ENCODE data around the gene NOL9.

Gene NOL9

DNA sequence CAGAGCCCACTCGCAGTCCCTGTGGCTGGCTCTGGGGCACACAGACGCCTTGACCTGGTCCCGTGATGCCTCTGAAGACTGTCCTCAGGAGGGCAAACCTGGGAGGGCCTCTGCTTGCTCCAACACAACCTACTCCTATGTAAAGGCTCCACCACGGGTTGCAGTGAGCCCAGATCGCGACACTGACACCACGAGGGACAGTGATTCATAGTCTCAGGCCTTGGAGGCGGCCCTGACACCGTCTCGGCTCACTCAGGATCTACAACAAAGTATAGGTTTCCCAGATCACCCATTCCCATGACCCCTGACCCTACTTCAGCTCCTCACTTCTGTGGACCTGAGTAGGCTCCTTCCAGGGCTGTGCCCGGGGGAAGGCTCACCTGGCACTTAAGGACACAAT lies 28.0 kb downstream of the NOL9 start:
- in situ Hi-C loops (cut with MboI; ENCODE audit: low sequenced_read_pairs), result no loop called here

GRCh38 chr1:6523566-6523965 lies 30.7 kb downstream of the NOL9 start:
- in situ Hi-C loops (cut with MboI; ENCODE audit: low sequenced_read_pairs), result no loop called here

DNA sequence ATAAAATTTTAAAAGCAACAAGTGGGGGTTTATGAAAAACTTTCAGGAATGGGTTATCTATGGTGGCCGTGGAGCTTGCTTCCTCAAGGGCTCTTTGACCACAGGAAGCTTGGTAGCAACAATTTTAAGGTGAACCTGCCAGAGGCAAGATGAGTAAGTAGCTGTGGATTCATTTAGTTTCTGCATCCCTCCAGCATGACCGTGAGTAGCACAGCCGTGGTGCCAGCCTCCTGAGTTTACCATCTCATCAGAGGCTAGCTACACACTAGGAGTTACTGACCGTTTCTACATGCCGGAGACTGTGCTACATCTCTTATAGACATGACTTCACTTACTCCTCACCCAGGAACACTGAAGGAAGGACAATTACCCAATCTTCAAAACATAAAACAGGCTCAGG lies 32.8 kb downstream of the NOL9 start:
- in situ Hi-C loops (cut with MboI; ENCODE audit: low sequenced_read_pairs), result no loop called here

DNA sequence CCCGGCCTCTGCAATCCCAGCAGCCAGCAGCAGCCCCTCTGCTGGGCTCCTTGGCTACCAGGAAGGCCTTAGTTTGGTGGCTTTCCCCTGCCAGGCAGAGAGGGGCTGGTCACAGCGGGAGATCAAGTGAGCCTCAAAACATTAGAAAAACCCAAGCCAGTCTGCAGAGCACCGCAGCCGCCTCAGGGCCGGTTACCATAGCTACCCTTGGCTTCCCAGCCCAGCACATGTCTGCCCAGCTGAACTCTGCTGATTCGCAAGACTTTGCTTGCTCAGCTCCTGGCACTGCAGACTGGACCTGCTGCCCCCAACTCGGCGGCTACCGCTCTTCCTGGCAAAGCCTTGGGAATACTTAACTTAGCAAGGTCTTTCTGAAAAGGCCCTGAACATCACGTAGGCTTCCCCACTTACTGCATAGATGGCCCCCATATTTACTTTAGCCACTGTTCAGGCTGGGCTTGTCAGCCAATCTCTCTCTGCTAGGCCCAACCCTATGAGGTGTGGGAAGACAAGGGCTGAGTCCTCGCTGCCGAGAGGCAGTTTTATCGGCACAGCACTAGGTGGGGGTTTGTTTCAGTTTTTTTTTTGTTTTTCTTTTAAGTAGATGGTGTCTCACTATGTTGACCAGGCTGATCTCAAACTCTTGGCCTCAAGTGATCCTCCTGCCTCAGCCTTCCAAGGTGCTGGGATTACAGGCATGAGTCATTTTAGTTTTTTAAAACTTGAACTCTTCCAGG lies 34.2 kb downstream of the NOL9 start:
- in situ Hi-C loops (cut with MboI; ENCODE audit: low sequenced_read_pairs), result no loop called here

GRCh38 chr1:6519491-6519934 lies 34.8 kb downstream of the NOL9 start:
- in situ Hi-C loops (cut with MboI; ENCODE audit: low sequenced_read_pairs), result no loop called here

- in situ Hi-C loops (cut with MboI; ENCODE audit: low sequenced_read_pairs), result no loop called here
These were observed 36.9 kb downstream of the NOL9 start for GRCh38 chr1:6517435-6517851.

DNA sequence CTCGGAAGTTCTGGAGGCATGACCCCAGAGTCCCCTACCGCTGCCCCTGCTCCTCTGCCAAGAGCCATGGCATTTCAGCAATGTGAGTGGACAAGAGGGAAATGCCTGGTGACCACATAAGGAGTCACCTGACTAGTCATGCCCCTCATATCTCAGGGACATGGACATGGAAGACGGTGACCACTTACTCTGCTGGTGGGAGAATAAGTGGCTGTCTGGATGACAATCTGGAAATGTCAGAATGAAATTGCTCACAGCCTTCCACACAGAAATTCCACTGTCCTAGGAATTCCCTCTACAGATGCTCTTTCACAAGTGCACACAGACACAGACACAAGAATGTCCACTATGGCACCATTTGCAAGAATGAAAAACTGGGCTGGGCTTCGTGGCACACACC lies 38.5 kb downstream of the NOL9 start:
- in situ Hi-C loops (cut with MboI; ENCODE audit: low sequenced_read_pairs), result no loop called here

- in situ Hi-C loops (cut with MboI; ENCODE audit: low sequenced_read_pairs), result no loop called here
These were observed 41.0 kb downstream of the NOL9 start for GRCh38 chr1:6513320-6513801.

DNA sequence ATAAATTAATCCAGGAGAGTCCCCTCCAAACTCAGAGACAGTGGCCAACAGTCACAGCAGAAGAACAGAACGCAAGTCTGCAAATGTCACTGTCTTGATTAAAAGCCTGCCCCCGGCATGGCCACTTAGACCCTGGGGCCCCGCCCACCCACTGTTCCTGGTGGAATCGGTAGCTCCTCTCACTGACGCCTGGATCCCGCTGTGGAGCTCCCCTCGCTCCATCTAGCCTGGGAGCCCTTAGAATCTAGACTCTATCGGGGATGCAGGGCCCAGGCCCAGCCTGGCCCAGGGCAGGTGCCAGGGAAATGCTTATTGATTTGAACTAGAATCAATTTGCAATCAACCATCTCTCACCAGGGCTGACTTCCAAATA lies 41.4 kb downstream of the NOL9 start:
- in situ Hi-C loops (cut with MboI; ENCODE audit: low sequenced_read_pairs), result no loop called here

- in situ Hi-C loops (cut with MboI; ENCODE audit: low sequenced_read_pairs), result no loop called here
These were observed 41.9 kb downstream of the NOL9 start for GRCh38 chr1:6512245-6512907.

DNA sequence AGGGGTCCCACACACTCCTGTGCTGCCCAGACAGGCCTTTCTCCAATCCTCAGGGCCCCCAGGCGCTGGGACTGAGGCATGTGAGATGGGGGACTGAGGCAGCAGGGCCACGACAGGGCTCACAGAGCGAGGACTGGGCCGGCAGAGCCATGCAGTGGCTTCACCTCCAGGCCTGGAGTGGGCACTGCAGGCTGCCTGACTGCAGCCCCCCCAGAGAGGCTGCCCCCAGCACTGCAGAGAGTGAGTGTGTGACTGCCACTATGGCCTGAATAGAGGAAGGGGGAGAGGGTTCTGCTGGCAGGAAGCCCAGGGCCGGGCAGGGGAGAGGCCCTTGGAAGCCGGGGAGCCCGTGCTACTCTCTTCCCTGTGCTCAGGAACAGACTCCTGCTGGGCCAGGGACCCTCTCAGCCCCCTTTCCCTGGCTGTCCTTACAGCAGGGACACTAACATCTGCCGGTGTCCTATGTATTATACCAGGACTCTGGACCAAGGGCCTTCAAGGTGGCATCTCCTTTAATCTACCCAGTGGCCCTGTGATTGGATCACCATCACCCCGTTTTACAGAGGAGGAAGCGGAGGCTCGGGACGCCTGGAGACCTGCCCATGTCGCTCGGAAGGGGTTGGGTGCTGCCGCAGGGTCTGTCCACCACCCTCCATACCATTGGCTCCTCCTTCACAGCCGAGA lies 42.6 kb downstream of the NOL9 start:
- in situ Hi-C loops (cut with MboI; ENCODE audit: low sequenced_read_pairs), result no loop called here

GRCh38 chr1:6511056-6511455 lies 43.3 kb downstream of the NOL9 start:
- in situ Hi-C loops (cut with MboI; ENCODE audit: low sequenced_read_pairs), result no loop called here

DNA sequence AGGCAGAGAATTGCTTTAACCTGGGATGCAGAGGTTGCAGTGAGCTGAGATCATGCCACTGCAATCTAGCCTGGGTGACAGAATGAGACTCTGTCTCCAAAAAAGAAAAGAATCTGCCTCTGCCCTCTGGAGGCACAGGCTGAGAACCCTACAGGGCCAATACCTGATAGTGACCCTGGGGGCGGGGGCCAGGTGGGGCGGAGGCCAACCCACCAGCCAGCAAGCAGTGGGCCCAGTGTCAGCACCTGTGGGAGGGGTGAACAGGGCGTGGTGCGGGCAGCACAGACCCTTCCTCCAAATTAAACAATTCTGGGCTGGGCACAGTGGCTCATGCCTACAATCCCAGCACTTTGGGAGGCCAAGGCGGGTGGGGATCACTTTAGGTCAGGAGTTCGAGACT lies 43.8 kb downstream of the NOL9 start:
- in situ Hi-C loops (cut with MboI; ENCODE audit: low sequenced_read_pairs), result no loop called here

DNA sequence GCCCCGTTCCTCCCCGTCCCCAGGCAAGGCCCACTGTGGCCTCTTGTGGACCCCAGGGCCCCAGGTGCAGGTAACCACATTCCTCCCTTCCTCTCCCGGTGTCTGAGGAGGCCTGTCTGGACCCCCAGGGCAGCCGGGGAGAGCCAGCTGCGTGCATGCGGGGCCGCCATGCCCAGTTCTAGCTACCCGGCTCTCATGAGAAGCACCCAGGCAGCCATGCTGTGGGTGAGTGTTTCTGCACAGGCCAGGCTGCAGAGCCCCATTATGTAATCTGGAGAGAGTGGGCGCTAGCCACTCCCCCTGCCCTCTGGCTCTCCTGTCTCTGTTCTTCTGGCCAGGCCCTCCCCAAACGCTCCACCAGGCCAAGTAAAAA lies 44.4 kb downstream of the NOL9 start:
- in situ Hi-C loops (cut with MboI; ENCODE audit: low sequenced_read_pairs), result no loop called here

- in situ Hi-C loops (cut with MboI; ENCODE audit: low sequenced_read_pairs), result no loop called here
These were observed 44.9 kb downstream of the NOL9 start for GRCh38 chr1:6509220-6509918.

DNA sequence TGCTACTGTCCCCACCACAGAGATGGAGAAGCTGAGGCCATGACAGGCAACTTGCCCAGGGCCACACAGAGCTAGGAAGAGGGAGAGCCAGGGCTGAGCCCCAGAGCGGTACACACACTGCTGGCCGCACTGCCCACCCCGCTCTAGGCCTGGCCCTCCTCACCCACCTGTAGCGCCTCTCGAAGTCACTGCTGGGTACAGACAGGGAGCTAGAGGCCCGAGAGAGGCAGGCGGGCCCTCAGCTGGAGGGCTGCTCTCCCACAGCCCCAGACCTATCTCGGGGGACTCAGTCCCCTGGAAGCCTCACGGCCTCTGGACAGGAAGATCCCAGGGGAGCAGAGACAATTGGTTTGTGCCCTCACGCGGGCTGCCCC lies 45.5 kb downstream of the NOL9 start:
- in situ Hi-C loops (cut with MboI; ENCODE audit: low sequenced_read_pairs), result no loop called here

DNA sequence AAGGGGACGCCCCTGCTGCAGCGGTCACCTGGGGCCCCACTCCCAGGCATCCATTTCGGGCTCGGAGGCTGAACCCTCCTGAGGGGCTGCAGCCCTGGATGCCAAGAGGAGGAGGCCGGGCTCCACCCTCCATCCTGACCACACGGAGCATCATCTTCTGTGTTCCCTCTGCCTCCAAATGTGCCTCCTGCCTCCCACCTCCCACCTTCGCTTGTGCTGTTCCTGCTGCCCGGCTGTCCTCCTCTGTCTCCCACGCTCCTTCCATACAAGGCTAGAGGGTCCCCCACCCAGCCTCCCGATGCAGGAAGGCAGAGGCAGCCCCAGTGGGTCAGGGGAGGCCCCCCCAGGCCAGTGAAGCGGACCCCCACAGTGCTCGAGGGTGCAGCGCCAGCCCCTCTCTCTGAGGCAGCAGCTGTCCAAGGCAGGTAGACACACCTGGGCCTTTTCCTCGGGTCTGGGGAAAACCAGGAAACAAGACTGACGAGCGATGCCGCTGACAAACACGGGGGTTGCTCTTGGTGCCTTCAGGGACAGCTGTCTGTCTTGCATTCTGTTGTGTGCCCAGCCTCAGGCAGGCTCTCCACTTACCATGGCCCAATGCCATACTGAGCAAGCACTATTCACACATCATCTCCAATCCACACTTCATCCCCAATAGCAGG lies 46.0 kb downstream of the NOL9 start:
- in situ Hi-C loops (cut with MboI; ENCODE audit: low sequenced_read_pairs), result no loop called here

DNA sequence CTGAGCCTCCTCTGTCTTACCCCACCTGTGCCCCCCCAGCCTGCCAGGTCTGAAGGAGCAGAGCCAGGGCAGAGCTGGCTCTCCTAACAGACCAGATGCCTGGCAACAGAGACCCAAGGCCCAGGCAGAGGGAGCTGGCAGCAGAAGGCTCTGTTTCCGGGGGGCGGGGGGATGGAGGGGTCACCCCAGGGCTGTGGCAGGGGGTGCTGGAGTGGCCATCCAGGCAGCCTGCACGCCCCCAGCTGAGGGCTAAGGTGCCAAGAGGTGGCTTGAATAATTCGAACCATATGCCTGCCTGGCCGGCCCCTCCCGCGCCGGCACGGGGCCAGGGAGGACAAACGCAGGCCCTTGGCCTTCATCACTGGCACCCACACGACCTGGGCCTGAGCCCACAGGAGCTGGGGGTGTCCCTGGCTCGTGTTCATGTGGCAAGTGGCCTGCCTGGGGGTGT lies 46.8 kb downstream of the NOL9 start:
- in situ Hi-C loops (cut with MboI; ENCODE audit: low sequenced_read_pairs), result no loop called here

- in situ Hi-C loops (cut with MboI; ENCODE audit: low sequenced_read_pairs), result no loop called here
These were observed 47.3 kb downstream of the NOL9 start for GRCh38 chr1:6507037-6507428.

DNA sequence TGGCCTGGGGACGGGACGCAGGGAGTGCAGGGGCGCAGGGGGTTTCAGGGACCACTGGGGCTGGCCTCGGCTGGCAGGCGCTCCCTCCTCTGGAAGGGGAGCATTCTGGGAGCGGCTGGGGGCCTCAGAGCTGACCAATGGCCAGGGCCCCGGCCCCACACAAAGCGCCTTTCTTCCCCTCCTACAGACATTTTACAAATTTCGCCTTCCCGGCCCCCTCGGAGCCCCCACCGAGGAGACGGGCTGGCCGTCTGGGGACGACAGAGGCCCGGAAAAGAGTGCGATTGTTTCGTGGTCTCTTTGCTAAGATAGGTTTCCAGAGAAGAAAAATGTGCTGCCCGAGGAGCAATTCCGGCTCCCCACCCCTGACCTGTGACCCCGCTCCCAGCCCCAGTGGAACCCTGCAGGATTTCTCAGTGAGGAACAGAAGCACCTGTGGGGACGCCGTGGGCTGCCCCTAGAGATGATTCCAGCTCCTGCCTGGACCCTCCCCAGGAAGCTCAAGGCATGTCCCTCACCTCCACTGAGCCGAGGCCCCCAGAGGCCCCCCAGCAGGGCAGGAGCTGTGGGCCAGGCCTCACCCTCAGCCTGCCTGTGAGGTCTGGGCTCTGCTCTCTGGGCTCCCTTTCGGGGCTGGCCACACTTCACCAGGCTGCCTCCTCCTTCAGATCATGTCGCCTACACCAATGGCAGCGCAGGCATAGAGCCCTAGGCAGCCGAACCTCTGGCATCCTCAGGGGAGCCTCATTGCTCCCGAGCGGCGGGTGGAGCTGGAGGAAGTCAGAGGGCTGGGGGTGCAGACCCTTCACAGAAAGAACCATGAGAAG lies 47.9 kb downstream of the NOL9 start:
- in situ Hi-C loops (cut with MboI; ENCODE audit: low sequenced_read_pairs), result no loop called here
